ENCODE data around the gene TTC39C.
"Not testable (repeated sequence)": the region's sequence is repeated elsewhere in the genome, so short reads cannot be mapped to it uniquely, and the experiment has no call there.

Gene TTC39C

DNA sequence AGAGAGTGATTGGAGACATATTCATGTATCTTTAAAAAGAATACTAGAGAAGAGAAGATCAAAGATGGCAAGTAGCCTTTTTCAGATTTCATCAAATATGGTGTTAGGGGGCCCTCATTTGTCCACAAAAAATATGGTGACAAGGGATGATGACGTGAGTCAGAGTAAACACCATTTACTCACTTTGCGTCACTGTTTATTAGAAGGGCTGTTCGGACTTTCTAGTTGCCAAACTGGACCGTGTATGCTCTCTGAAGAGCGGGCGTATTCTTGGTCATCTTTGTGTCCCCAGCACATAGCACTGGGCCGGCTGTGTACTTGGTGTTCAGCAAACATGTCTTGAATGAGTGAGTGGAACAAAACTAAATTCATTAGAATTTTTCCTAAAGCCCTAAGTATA, 37.5 kb downstream of the TTC39C start:
- Histone ChIP-seq H3K27ac (no peak overlapping the region), H3K4me3 (no peak overlapping the region)
- DNase-seq (ENCODE audit: low spot score), result no peak
- TF ChIP-seq, protein P1, sequence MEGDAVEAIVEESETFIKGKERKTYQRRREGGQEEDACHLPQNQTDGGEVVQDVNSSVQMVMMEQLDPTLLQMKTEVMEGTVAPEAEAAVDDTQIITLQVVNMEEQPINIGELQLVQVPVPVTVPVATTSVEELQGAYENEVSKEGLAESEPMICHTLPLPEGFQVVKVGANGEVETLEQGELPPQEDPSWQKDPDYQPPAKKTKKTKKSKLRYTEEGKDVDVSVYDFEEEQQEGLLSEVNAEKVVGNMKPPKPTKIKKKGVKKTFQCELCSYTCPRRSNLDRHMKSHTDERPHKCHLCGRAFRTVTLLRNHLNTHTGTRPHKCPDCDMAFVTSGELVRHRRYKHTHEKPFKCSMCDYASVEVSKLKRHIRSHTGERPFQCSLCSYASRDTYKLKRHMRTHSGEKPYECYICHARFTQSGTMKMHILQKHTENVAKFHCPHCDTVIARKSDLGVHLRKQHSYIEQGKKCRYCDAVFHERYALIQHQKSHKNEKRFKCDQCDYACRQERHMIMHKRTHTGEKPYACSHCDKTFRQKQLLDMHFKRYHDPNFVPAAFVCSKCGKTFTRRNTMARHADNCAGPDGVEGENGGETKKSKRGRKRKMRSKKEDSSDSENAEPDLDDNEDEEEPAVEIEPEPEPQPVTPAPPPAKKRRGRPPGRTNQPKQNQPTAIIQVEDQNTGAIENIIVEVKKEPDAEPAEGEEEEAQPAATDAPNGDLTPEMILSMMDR (IDR thresholded peaks at IDR 0.05), result no peak

DNA sequence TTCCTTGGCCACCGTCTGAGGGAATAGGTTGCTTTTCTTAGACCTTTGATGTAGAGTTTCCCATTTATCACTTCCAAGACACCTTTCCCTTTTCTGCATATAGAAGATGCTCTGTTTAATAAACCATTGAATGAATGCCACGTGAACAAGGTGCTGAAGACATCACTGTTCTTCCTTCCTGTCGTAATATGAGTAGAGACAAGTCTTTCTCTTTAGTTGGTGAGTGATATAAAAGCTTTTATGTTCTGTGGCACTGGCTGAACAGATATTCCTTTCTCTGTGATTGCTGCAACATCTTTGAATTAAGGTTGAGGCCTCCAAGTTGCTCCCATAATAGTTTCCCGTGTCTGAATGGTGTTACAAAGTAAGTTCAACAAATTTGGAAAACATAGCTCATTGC, 38.7 kb downstream of the TTC39C start:
- no peak overlapping the region for H3K27ac ChIP-seq
- no peak overlapping the region for H3K4me3 ChIP-seq
- no peak for DNase-seq (ENCODE audit: low spot score)
- TF ChIP-seq, protein P1 (IDR thresholded peaks at IDR 0.05), result no peak

DNA sequence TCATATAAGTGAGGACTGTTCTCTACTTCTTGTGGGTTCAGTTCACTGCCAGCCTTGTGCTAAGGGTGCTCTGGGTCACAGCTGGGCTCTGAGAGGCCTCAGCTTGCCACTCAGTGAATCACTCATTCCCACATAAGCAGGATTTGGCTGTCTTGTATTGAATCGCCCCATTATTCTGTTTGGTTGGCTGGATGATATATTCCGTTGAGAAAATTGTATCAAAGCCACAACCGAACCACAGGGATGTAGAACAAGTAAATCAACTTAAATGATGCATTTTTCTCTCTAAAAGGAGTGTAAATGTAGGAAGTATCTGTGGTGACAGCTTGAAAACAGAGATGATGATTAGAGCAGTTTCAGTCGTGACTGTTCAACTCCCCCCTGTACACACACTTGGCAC, 39.6 kb downstream of the TTC39C start:
- H3K4me3 ChIP-seq, result no peak overlapping the region
- DNase-seq (ENCODE audit: low spot score), result no peak
- TF ChIP-seq, protein P1 (IDR thresholded peaks at IDR 0.05), result no peak
- peak overlapping the region in 1 of 2 donors; percentile 45 for H3K27ac ChIP-seq

DNA sequence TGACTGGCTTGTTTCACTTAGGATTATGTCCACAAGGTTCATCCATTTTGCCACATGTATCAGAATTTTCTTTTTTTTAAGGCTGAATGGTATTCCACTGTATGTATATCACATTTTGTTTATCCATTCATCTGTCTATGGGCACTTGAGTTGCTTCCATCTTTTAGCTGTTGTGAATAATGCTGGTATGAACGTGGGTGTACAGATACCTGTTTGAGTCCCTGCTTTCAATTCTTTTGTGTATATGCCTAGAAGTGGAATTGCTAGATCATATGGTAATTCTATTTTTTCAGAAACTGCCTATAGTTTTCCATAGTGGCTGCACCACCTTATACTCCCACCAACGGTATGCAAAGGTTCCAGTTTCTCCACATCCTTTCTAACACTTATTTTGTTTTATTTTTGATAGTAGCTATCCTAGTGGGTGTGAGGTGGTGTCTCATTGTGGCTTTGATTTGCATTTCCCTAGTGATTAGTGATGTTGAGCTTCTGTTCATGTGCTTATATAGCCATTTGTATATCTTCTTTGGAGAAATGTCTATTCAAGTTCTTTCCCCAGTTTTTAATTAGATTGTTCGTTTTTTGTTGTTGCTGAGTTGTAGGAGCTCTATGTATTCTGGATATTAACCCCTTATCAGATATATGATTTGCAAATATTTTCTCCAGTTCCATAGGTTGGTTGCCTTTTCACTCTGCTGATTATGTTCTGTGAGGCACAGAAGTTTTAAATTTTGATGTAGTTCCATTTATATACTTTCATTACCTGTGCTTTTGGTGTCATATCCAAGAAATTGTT, 40.7 kb downstream of the TTC39C start:
- DNase-seq (ENCODE audit: low spot score), result no peak
- H3K4me3 ChIP-seq, result no peak overlapping the region
- TF ChIP-seq, protein P1 (IDR thresholded peaks at IDR 0.05), result no peak
- no peak overlapping the region for H3K27ac ChIP-seq

DNA sequence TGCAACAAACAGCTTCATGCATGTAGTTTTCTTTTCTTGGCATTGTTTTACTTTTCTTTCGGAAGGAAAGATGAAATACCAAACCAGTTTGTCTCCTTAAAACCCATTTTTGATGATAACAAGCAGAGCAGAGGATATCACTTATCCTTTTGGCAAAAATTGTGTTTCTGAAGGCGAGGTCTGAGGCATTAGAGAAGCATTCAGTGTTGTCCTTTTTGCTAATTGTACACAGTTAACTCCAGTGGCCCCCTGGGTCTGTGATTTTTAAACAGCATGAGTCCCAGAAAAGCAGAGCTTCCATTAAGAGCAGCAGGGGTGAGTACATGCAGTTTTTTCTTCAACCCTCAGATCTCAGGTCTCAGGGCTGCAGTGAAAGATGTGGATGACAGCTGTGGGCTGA, 41.3 kb downstream of the TTC39C start:
- no peak for DNase-seq (ENCODE audit: low spot score)
- Histone ChIP-seq H3K4me3 (no peak overlapping the region), H3K27ac (peak overlapping the region in 1 of 2 donors; percentile 19)
- TF ChIP-seq, protein P1 (IDR thresholded peaks at IDR 0.05), result no peak

DNA sequence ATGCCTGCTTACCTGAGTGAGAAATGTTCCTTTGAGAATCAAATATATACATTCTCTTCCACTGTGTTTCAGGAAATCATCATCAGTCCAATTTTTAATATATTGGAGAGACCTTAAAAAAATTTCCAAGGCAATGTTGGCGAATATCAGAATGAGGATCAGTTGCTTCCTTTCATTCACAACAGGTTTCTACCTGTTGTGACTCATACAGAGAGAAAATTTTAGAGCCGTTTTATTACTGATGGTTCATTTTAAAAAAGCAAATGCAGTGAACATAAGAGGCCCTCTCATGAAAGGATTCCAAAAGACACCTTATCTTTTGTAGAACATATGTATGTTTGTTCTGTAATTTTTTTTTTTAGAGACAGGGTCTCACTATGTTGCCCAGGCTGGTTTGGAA, 42.0 kb downstream of the TTC39C start:
- Histone ChIP-seq H3K4me3 (no peak overlapping the region), H3K27ac (no peak overlapping the region)
- TF ChIP-seq, protein P1 (IDR thresholded peaks at IDR 0.05), result no peak
- DNase-seq (ENCODE audit: low spot score), result no peak

DNA sequence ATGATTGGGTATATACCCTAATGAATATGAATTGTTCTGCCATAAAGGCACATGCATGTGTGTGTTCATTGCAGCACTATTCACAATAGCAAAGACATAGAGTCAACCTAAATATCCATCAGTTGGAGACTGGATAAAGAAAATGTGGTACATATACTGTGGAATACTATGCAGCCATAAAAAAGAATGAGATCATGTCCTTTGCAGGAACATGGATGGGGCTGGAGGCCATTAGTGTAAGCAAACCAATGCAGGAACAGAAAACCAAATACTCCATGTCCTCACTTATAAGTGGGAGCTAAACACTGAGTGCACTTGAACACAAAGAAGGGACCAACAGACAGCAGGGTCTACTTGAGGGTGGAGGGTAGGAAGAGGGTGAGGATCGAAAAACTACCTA, 43.2 kb downstream of the TTC39C start:
- no peak for DNase-seq (ENCODE audit: low spot score)
- TF ChIP-seq, protein P1 (IDR thresholded peaks at IDR 0.05), result no peak
- H3K4me3 ChIP-seq, result no peak overlapping the region

DNA sequence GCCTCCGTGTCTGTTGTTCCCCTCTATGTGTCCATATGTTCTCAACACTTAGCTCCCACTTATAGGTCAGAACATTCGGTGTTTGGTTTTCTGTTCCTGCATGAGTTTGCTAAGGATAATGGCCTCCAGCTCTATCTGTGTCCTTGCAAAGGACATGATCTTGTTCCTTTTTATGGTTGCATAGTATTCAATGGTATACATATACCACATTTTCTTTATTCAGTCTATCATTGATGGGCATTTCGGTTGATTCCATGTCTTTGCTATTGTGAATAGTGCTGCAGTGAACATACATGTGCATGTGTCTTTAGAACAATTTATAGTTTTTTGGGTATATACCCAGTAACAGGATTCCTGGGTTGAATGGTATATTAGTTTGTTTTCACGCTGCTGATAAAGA, 44.8 kb downstream of the TTC39C start:
- not testable (repeated sequence) for DNase-seq (ENCODE audit: low spot score); H3K27ac ChIP-seq; H3K4me3 ChIP-seq

More for the DNA sequence above, 43.2 kb downstream of the TTC39C start:
- no peak overlapping the region for H3K27ac ChIP-seq
